ENCODE data around the gene ANK3.

DNA sequence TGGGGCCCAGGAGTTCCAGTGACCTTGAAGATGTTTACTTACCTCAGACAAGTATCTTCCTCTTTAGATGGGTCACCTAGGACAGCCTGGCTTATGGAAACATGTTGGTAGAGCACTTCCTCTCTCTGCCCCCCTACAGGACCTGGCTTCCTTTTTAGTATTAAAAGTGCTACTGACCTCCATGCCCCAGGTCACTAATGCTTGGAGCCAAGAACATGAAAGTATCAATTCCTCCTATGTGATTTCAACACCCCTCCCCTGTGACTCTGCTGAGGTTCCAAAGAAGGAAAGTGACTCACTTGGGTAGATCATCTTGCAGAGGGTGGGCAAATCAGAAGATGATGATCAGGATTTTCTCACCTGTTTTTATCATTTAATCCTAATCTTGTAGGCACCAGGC is 358.0 kb downstream of the ANK3 start:
- TF ChIP-seq CTCF (IDR thresholded peaks at IDR 0.05) (no peak), POLR2A (IDR thresholded peaks at IDR 0.05) (no peak)

Measured in testis (tissue), 2 donors.